Activated CD8-positive, alpha-beta memory T cell treated with anti-CD3 and anti-CD28 coated beads, Interleukin-2, amount 50 U/mL, for 24 hours (primary cell): ENCODE measurements around the gene RXRB.

Experiments
- DNase-seq: peaks from one replicate; pipeline ENCODE4 v3.0.0-alpha.2; 2020; ENCODE audit errors: extremely low read depth

RXRB gene

DNA sequence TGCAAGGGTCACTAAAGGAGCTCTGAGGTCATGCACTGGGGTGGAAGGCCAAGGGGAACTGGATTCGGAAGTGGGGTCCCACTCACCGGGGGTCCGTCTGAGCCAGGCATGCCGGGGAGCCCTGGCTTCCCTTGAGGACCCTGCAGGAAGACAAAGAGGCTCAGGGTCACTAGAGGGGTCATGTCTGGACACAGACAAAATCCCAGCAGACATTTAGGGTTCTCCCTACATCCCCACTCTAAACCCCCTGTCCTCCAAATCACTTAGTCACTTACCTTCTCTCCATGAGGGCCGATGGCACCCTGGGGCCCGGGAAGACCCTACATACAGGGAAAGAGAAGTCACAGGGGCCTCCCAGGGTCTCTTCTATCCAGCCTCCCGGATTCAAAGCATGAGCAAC lies 23.6 kb downstream of the RXRB start:
- no peak for DNase-seq

- DNase-seq: no peak
These were observed 24.9 kb downstream of the RXRB start for GRCh38 chr6:33175436-33176069.

GRCh38 chr6:33174784-33175183 lies 25.7 kb downstream of the RXRB start:
- DNase-seq: no peak

- DNase-seq: no peak
These were observed 26.8 kb downstream of the RXRB start for GRCh38 chr6:33173535-33174180.

DNA sequence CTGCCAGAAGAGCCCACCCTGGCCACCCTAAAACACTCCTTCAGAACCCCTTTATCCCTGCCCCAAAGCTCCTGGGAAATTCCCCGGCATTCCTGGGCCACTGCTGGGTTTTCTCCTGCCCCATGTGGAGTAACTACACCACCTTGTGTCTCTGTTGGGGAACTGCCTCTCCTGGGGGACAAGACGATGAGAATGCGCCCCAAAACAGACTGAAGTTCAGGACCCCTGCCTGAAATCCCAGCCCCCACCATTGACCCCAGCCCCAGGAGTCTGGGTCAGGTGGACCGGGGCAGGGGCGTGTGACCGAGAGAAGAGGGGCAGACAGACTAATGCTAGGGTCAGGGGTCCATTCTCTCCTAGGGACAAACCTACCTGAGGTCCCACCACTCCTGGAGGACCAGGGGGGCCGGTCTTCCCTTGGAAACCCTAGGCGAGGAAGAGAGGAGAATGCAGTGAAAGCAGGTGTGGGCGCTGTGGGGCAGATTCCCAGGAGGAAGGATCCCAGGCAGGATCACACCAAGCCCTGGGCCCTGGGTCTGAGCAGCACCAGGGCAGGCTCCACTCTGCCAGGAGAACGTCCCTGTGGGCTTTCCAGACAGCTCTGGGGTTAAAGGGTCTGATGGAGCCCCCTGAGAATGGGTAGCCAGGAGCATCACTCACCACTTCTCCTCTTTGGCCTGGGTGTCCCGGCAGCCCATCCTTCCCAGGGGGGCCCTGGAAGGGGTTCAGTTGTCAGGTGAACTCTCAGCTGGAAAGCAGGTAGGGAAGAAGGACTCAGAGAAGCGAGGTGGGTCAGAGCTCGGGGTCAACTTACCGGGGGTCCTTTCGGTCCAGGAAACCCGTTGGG lies 27.6 kb downstream of the RXRB start:
- no peak for DNase-seq

- no peak for DNase-seq
These were observed 28.4 kb downstream of the RXRB start for GRCh38 chr6:33171880-33172687.

GRCh38 chr6:33171016-33171879 lies 29.2 kb downstream of the RXRB start:
- no peak for DNase-seq

GRCh38 chr6:33170176-33171015 lies 30.1 kb downstream of the RXRB start:
- DNase-seq: no peak

DNA sequence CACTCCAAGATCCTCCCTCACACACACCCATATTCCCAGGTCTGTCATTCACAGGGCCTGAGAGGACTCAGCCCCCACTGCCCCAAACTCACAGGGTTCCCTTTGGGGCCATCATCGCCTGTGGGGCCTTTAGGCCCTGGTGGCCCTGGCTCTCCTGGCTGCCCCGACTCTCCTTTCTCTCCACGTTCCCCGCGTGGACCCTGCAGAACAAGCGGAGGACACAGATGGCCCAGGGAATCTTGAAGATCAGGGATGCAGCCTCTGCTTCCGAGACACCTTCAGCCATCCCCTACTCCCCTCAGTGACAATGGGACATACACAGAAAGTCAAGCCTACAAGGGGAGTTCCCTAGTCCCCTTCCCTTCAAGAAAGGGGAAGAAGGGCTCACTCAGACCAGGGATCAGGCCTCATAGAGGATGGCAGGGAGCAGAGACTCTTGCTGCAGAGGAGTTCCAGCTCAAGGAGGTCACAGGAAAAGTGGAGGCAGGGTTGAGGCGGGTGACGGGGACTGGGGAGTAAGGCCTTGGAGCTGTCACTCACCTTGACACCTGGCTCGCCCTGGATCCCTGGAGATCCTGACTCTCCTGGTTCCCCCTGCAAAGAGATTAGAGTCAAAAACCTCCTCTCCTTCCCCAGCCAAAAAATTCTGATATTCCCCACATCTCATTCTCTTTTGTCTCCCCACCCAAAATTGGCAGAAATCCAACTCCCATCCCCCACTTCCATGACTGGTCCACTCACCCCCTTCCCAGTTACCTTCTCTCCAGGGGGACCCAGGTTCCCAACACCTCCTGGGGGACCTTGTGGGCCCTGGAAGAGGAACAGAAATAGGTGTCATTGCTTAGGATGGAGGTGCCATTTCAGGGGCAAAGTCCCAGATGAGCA lies 30.9 kb downstream of the RXRB start:
- no peak for DNase-seq

- no peak for DNase-seq
These were observed 31.8 kb downstream of the RXRB start for GRCh38 chr6:33168639-33169038.

- DNase-seq: no peak
These were observed 32.2 kb downstream of the RXRB start for GRCh38 chr6:33168284-33168601.

DNA sequence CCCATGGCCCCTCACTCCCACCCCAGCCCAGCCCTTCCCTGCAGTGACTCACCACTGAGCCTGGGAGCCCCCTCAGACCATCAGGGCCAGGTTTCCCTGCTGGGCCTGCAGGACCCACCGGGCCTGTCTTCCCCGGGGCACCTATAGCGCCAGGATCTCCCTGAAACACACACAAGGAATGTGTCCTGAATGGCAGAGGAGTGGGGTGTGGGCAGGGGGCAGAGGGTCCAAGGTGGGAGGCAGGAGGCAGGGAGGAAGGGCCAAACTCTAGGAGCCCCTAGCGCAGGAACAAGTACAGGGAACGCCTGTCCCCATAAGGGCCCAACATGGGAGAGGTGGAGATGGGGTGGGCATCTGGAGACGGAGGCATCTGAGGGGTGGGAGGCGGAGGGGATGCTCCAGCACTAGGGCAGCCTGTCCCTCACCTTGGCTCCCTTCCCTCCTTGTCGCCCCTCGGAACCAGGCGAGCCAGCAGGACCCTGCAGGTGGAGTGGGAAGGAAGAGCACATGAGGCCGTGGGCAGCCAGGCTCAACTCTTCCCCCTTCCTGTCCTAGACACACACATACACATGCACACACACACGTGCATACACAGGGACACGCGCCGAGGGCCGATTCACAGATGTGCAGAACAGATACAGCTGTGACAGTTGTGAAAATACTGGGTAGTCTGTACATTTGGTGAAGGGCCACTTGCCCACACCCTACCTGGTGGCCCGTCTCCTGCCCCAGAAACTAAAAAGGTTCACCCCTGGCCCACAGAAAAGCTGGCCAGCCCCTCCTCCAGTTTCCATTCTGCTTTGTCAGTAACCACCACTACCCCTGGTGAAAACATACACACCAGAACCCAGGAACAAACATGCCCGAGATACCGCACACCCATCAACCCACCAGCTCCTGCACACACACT lies 32.8 kb downstream of the RXRB start:
- DNase-seq: no peak

GRCh38 chr6:33166811-33167210 lies 33.7 kb downstream of the RXRB start:
- no peak for DNase-seq

GRCh38 chr6:33166363-33166762 lies 34.1 kb downstream of the RXRB start:
- no peak for DNase-seq

- no peak for DNase-seq
These were observed 34.7 kb downstream of the RXRB start for GRCh38 chr6:33165581-33166258.

- no peak for DNase-seq
These were observed 35.6 kb downstream of the RXRB start for GRCh38 chr6:33164665-33165373.

- DNase-seq: no peak
These were observed 36.3 kb downstream of the RXRB start for GRCh38 chr6:33164176-33164575.
